Loucy (cell line): ENCODE data around the gene ECT2L.

Experiments used
- CTCF ChIP-seq: fragments of 200-600 bp; sonication (generic); conservative IDR thresholded peaks from 2 replicates; pipeline ENCODE4 v1.5.1; 2014; ENCODE audit warnings: mild to moderate bottlenecking, antibody characterized with exemption, low read length
- EZH2phosphoT487 ChIP-seq: fragments of 200-600 bp; IDR thresholded peaks from 2 replicates; pipeline ENCODE4 v1.6.1; 2018; ENCODE audit warnings: antibody characterized with exemption, mild to moderate bottlenecking, moderate library complexity, borderline replicate concordance

GRCh38 chr6:138896104-138896756 lies 100.3 kb downstream of the ECT2L start:
- TF ChIP-seq CTCF, result no peak
- no peak for TF ChIP-seq EZH2phosphoT487
